ENCODE data around the gene EIF6.

GRCh38 chr20:35252037-35252461 is 32.5 kb downstream of the EIF6 start:
- TF ChIP-seq CTCF (IDR thresholded peaks at IDR 0.05; ENCODE audit: insufficient read depth, low read depth, low read length), result no peak
- TF ChIP-seq EZH2 (IDR thresholded peaks at IDR 0.05; ENCODE audit: insufficient read depth, low read length), result no peak
